HL-60 (cell line): ENCODE measurements around the gene FBLN1.

Source experiments
- CTCF ChIP-seq: IDR thresholded peaks from one replicate; pipeline ENCODE4 v1.5.1; 2011; ENCODE audit warnings: low read length, control low read depth, inconsistent platforms; ENCODE audit not compliant: insufficient read depth
- POLR2AphosphoS5 ChIP-seq: IDR thresholded peaks from 2 replicates; pipeline ENCODE4 v1.6.1; 2012; ENCODE audit warnings: low read depth
- REST ChIP-seq: IDR thresholded peaks from 2 replicates; pipeline ENCODE4 v1.6.1; 2012; ENCODE audit warnings: low read depth; ENCODE audit not compliant: insufficient replicate concordance

- TF ChIP-seq POLR2AphosphoS5 (no peak), REST (no peak), CTCF (no peak)
These were observed 99.5 kb downstream of the FBLN1 start for GRCh38 chr22:45602004-45602733.
